Panc1 (cell line): Measurements from ENCODE around the gene C1orf146. TPM values are rescaled to one million over a fixed set of nuclear protein-coding genes. Genes with fewer than 3 reads are reported as not detected.

Experiments used
- ATAC-seq: fragments of 200-7000 bp; cut with Tn5 transposase; 2 replicates; pipeline ENCODE4 v1.9.1; 2020; ENCODE audit warnings: mild to moderate bottlenecking, moderate library complexity
- BruUV-seq: library from RNA; stranded (reverse); fragments of 400-500 nt; replicated peaks from 2 replicates; lab custom pipeline; 2021; lab: Mats Ljungman, UMichigan
- CTCF ChIA-PET: fragments of 300-600 bp; sonication (Branson Sonifier 250); formaldehyde crosslinking; loops from one replicate; lab custom pipeline; 2022; ENCODE audit warnings: antibody characterized with exemption; lab: Charles Lee
- POLR2A ChIA-PET: fragments of 300-600 bp; sonication (Branson Sonifier 250); formaldehyde crosslinking; loops from one replicate; lab custom pipeline; 2022; ENCODE audit warnings: antibody characterized with exemption; lab: Charles Lee
- DNase-seq: peaks from one replicate; pipeline ENCODE4 v3.0.0-alpha.2; 2010; ENCODE audit warnings: low read depth, low spot score
- H3K27ac ChIP-seq: 2 replicates; pipeline ENCODE4 v1.5.1; 2011; ENCODE audit warnings: mild to moderate bottlenecking, low read length, inconsistent platforms
- H3K27me3 ChIP-seq: fragments of 200-500 bp; sonication (Bioruptor generic); 2 replicates; pipeline ENCODE4 v1.6.0; 2014; ENCODE audit warnings: low read length, inconsistent platforms; ENCODE audit not compliant: control insufficient read depth, insufficient read depth
- H3K36me3 ChIP-seq: fragments of 200-500 bp; sonication (Bioruptor generic); 2 replicates; pipeline ENCODE4 v1.5.1; 2014; ENCODE audit warnings: inconsistent platforms, mild to moderate bottlenecking, low read length, moderate library complexity; ENCODE audit not compliant: control insufficient read depth, insufficient read depth
- H3K4me1 ChIP-seq: 2 replicates; pipeline ENCODE4 v1.5.1; 2011; ENCODE audit warnings: inconsistent platforms, mild to moderate bottlenecking, low read length, moderate library complexity; ENCODE audit not compliant: control insufficient read depth, insufficient read depth
- H3K4me3 ChIP-seq, 2 experiments: 2 replicates each; pipeline ENCODE4 v1.5.1; 2011 to 2012; ENCODE audit warnings: low read depth in 2 of 2, low read length in 2 of 2, mild to moderate bottlenecking in 2 of 2, inconsistent platforms in 1 of 2, moderate library complexity in 1 of 2
- H3K9me3 ChIP-seq: fragments of 200-500 bp; sonication (Bioruptor generic); 2 replicates; pipeline ENCODE4 v1.5.1; 2014; ENCODE audit warnings: low read depth, mild to moderate bottlenecking, inconsistent platforms, low read length, moderate library complexity; ENCODE audit not compliant: control insufficient read depth, insufficient read depth
- POLR2AphosphoS5 ChIP-seq: IDR thresholded peaks from 2 replicates; pipeline ENCODE4 v1.6.1; 2012; ENCODE audit warnings: mild to moderate bottlenecking, low read depth, low read length, moderate library complexity
- SIN3A ChIP-seq: IDR thresholded peaks from 2 replicates; pipeline ENCODE4 v1.6.1; 2012; ENCODE audit warnings: low read depth, mild to moderate bottlenecking, low read length, moderate library complexity, borderline replicate concordance; ENCODE audit not compliant: insufficient read depth
- TCF7L2 ChIP-seq: IDR thresholded peaks from 2 replicates; pipeline ENCODE4 v1.6.1; 2011; ENCODE audit warnings: mild to moderate bottlenecking, low read depth, low read length, inconsistent platforms
- in situ Hi-C: cut with HindIII; loops from 2 replicates; pipeline ENCODE4 v1.10.0; 2016; ENCODE audit warnings: low sequenced_read_pairs, low pct_unique_long_range_greater_than_20kb
- intact Hi-C: fragments of 100-400 bp; cut with micrococcal nuclease; formaldehyde crosslinking; loops from one replicate; pipeline ENCODE4 v1.10.0; 2022; ENCODE audit not compliant: unreplicated experiment
- total RNA-seq: library from RNA; stranded (reverse); gene quantifications from one replicate; pipeline ENCODE4 v1.2.1, GENCODE V29; 2021; ENCODE audit not compliant: unreplicated experiment
- TF ChIP-seq, protein P1 (sequence below): fragments of 450-650 bp; IDR thresholded peaks from 2 replicates; pipeline ENCODE4 v1.5.1; 2017; ENCODE audit warnings: mild to moderate bottlenecking
- TF ChIP-seq, protein P2 (sequence below), 2 experiments: IDR thresholded peaks; 2 replicates each; pipeline ENCODE4 v1.6.1; 2011 to 2012; ENCODE audit warnings: low read depth in 2 of 2, control low read depth in 1 of 2, low read length in 1 of 2, mild to moderate bottlenecking in 1 of 2, moderate library complexity in 1 of 2; ENCODE audit not compliant: insufficient read depth in 1 of 2

Gene C1orf146
- total RNA-seq, 1 experiment from 2014 or later, result not detected

DNA sequence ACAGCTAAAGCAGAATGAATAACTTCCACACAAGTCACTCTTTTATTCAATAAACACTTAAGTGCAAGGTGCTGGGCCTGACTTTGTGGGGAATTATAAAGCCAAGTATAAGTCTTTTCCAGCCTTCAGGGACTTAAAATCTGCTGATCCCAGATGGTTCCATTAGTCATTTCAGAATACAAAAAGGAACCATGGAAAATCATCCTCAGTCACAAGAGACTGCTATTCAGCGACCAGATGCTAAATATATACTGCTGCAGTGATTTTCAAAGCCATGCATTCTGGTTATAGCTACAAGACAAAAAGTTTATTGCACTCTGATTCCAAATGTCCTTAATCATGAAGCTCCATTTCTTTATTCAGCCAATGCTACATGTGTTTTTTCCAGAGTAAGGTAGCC, 55.3 kb downstream of the C1orf146 start:
- intact Hi-C loops (no loop called here), in situ Hi-C loops (no loop called here)
- H3K4me1 ChIP-seq, result no peaks in the 10 kb centered on the region
- H3K36me3 ChIP-seq, result no peaks in the 10 kb centered on the region
- DNase-seq (no peak), ATAC-seq (no peak)
- no peaks in the 10 kb centered on the region for H3K27me3 ChIP-seq
- ChIA-PET POLR2A (no interaction called here), CTCF (interaction anchor here (0.6 kb wide), 1 partner anchor 63 kb away, joined by 3 read pairs; no protein-coding TSS in a partner anchor)
- H3K27ac ChIP-seq, result no peak overlapping the region
- H3K9me3 ChIP-seq, result no peaks in the 10 kb centered on the region
- TF ChIP-seq, protein P1, sequence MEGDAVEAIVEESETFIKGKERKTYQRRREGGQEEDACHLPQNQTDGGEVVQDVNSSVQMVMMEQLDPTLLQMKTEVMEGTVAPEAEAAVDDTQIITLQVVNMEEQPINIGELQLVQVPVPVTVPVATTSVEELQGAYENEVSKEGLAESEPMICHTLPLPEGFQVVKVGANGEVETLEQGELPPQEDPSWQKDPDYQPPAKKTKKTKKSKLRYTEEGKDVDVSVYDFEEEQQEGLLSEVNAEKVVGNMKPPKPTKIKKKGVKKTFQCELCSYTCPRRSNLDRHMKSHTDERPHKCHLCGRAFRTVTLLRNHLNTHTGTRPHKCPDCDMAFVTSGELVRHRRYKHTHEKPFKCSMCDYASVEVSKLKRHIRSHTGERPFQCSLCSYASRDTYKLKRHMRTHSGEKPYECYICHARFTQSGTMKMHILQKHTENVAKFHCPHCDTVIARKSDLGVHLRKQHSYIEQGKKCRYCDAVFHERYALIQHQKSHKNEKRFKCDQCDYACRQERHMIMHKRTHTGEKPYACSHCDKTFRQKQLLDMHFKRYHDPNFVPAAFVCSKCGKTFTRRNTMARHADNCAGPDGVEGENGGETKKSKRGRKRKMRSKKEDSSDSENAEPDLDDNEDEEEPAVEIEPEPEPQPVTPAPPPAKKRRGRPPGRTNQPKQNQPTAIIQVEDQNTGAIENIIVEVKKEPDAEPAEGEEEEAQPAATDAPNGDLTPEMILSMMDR, result no peak
- no peak for TF ChIP-seq SIN3A
- no peak for TF ChIP-seq TCF7L2
- TF ChIP-seq POLR2AphosphoS5, result no peak
- TF ChIP-seq, protein P2, sequence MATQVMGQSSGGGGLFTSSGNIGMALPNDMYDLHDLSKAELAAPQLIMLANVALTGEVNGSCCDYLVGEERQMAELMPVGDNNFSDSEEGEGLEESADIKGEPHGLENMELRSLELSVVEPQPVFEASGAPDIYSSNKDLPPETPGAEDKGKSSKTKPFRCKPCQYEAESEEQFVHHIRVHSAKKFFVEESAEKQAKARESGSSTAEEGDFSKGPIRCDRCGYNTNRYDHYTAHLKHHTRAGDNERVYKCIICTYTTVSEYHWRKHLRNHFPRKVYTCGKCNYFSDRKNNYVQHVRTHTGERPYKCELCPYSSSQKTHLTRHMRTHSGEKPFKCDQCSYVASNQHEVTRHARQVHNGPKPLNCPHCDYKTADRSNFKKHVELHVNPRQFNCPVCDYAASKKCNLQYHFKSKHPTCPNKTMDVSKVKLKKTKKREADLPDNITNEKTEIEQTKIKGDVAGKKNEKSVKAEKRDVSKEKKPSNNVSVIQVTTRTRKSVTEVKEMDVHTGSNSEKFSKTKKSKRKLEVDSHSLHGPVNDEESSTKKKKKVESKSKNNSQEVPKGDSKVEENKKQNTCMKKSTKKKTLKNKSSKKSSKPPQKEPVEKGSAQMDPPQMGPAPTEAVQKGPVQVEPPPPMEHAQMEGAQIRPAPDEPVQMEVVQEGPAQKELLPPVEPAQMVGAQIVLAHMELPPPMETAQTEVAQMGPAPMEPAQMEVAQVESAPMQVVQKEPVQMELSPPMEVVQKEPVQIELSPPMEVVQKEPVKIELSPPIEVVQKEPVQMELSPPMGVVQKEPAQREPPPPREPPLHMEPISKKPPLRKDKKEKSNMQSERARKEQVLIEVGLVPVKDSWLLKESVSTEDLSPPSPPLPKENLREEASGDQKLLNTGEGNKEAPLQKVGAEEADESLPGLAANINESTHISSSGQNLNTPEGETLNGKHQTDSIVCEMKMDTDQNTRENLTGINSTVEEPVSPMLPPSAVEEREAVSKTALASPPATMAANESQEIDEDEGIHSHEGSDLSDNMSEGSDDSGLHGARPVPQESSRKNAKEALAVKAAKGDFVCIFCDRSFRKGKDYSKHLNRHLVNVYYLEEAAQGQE (IDR thresholded peaks at IDR 0.05; ENCODE audit: insufficient read depth in 1 of 2, low read depth in 2 of 2, low read length in 1 of 2), result no peak
- no TSS peak for BruUV-seq
- H3K4me3 ChIP-seq, result no peak overlapping the region

DNA sequence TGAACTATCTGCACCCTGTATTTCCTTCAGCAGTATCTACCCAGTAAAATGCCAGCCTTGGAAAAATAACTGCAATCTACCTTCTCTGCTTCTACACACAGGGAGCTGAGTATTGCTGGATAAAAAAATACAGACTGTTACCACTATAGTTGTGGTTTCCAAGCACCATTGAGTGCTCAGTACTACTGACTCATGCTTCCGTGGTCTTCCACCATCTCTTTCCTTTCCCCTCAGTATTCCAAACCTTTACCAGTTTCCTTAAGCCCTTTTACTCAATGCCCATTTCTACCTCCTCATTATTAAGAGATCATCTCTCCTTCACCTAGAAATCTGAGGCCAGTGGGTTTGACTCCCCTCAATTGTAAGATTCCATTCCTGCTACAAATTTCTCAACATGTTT, 57.2 kb downstream of the C1orf146 start:
- H3K27me3 ChIP-seq, result no peaks in the 10 kb centered on the region
- ChIA-PET CTCF (no interaction called here), POLR2A (no interaction called here)
- H3K27ac ChIP-seq, result no peak overlapping the region
- H3K4me1 ChIP-seq, result no peaks in the 10 kb centered on the region
- in situ Hi-C loops (no loop called here), intact Hi-C loops (no loop called here)
- DNase-seq (no peak), ATAC-seq (no peak)
- no peaks in the 10 kb centered on the region for H3K9me3 ChIP-seq
- no TSS peak for BruUV-seq
- H3K4me3 ChIP-seq, result no peak overlapping the region
- TF ChIP-seq TCF7L2, result no peak
- TF ChIP-seq, protein P2 (IDR thresholded peaks at IDR 0.05; ENCODE audit: insufficient read depth in 1 of 2, low read depth in 2 of 2, low read length in 1 of 2), result no peak
- TF ChIP-seq SIN3A, result no peak
- TF ChIP-seq, protein P1, result no peak
- TF ChIP-seq POLR2AphosphoS5, result no peak
- H3K36me3 ChIP-seq, result no peaks in the 10 kb centered on the region
